Neural cell (in vitro differentiated cells): ENCODE results near the gene KRTAP2-1. TPM values are rescaled to one million over a fixed set of nuclear protein-coding genes. Genes with fewer than 3 reads are reported as not detected.

ENCODE experiments used
- H2AFZ ChIP-seq: fragments of 200-600, 300-800 bp; sonication (generic), shearing (Covaris generic); 2 replicates; pipeline ENCODE4 v1.6.0; 2014; ENCODE audit warnings: low read depth, mild to moderate bottlenecking, antibody characterized with exemption, low read length, moderate library complexity
- H3F3A ChIP-seq: fragments of 200-600 bp; shearing (Covaris generic); 2 replicates; pipeline ENCODE4 v1.6.1; 2016; ENCODE audit warnings: mild to moderate bottlenecking, moderate library complexity, mixed read lengths, antibody characterized with exemption, low read length; ENCODE audit not compliant: insufficient read depth, poor library complexity, severe bottlenecking
- H3K27ac ChIP-seq: fragments of 200-600, 300-800 bp; sonication (generic), shearing (Covaris generic); 2 replicates; pipeline ENCODE4 v1.5.1; 2014; ENCODE audit warnings: mild to moderate bottlenecking, low read length, moderate library complexity
- H3K27me3 ChIP-seq: fragments of 300-800, 200-600 bp; sonication (generic), shearing (Covaris generic); 2 replicates; pipeline ENCODE4 v1.6.0; 2014; ENCODE audit warnings: mild to moderate bottlenecking, low read depth, low read length, moderate library complexity; ENCODE audit not compliant: insufficient read depth
- H3K36me3 ChIP-seq: fragments of 300-800, 200-600 bp; sonication (generic), shearing (Covaris generic); 2 replicates; pipeline ENCODE4 v1.5.1; 2014; ENCODE audit warnings: mild to moderate bottlenecking, antibody characterized with exemption, low read length, moderate library complexity; ENCODE audit not compliant: insufficient read depth
- H3K4me2 ChIP-seq: fragments of 300-800, 200-600 bp; sonication (generic), shearing (Covaris generic); 2 replicates; pipeline ENCODE4 v1.6.0; 2014; ENCODE audit warnings: mild to moderate bottlenecking, low read length
- H3K4me3 ChIP-seq: fragments of 300-800, 200-600 bp; sonication (generic), shearing (Covaris generic); 2 replicates; pipeline ENCODE4 v1.5.1; 2014; ENCODE audit warnings: mild to moderate bottlenecking, low read length, moderate library complexity
- H3K79me2 ChIP-seq: fragments of 200-600 bp; shearing (Covaris generic); replicated peaks from 2 replicates; pipeline ENCODE4 v1.6.0; 2014; ENCODE audit warnings: mild to moderate bottlenecking, low read length, moderate library complexity; ENCODE audit not compliant: insufficient read depth
- H3K9ac ChIP-seq: fragments of 300-800, 200-600 bp; sonication (generic), shearing (Covaris generic); 2 replicates; pipeline ENCODE4 v1.6.1; 2016; ENCODE audit warnings: mild to moderate bottlenecking, low read length, mixed read lengths
- H3K9me2 ChIP-seq: fragments of 200-600 bp; shearing (Covaris generic); 2 replicates; pipeline ENCODE4 v1.6.1; 2016; ENCODE audit warnings: mild to moderate bottlenecking, low read length, mixed read lengths; ENCODE audit not compliant: insufficient read depth
- H3K9me3 ChIP-seq: fragments of 200-600, 300-800 bp; sonication (generic), shearing (Covaris generic); 2 replicates; pipeline ENCODE4 v1.6.1; 2016; ENCODE audit warnings: mild to moderate bottlenecking, mixed run types, low read length, moderate library complexity, mixed read lengths
- H4K20me1 ChIP-seq: fragments of 200-600 bp; shearing (Covaris generic); 2 replicates; pipeline ENCODE4 v1.6.1; 2016; ENCODE audit warnings: mild to moderate bottlenecking, mixed run types; ENCODE audit not compliant: insufficient read depth
- CTCF ChIP-seq: fragments of 450-650 bp; IDR thresholded peaks from 2 replicates; pipeline ENCODE4 v1.5.1; 2014; ENCODE audit warnings: antibody characterized with exemption, mild to moderate bottlenecking, moderate library complexity; ENCODE audit not compliant: poor library complexity, severe bottlenecking
- EP300 ChIP-seq: fragments of 450-650 bp; conservative IDR thresholded peaks from 2 replicates; pipeline ENCODE4 v1.6.1; 2014; ENCODE audit warnings: antibody characterized with exemption, mild to moderate bottlenecking, moderate library complexity; ENCODE audit not compliant: poor library complexity, severe bottlenecking
- EZH2 ChIP-seq: fragments of 200-600, 300-800 bp; shearing (Covaris generic), sonication (generic); IDR thresholded peaks from 2 replicates; pipeline ENCODE4 v1.6.1; 2014; ENCODE audit warnings: antibody characterized with exemption, low read length, borderline replicate concordance, mild to moderate bottlenecking; ENCODE audit not compliant: insufficient read depth, poor library complexity, severe bottlenecking
- MXI1 ChIP-seq: fragments of 450-650 bp; conservative IDR thresholded peaks from 2 replicates; pipeline ENCODE4 v1.6.1; 2014; ENCODE audit warnings: antibody characterized with exemption, mild to moderate bottlenecking; ENCODE audit not compliant: poor library complexity, severe bottlenecking
- POLR2AphosphoS5 ChIP-seq: IDR thresholded peaks from 2 replicates; pipeline ENCODE4 v1.6.1; 2012
- RAD21 ChIP-seq: fragments of 450-650 bp; conservative IDR thresholded peaks from 2 replicates; pipeline ENCODE4 v1.6.1; 2014; ENCODE audit warnings: antibody characterized with exemption, mild to moderate bottlenecking, moderate library complexity
- REST ChIP-seq: IDR thresholded peaks from 2 replicates; pipeline ENCODE4 v1.6.1; 2012; ENCODE audit warnings: borderline replicate concordance
- SMC3 ChIP-seq: fragments of 450-650 bp; conservative IDR thresholded peaks from 2 replicates; pipeline ENCODE4 v1.6.1; 2014; ENCODE audit warnings: antibody characterized with exemption, mild to moderate bottlenecking, moderate library complexity; ENCODE audit not compliant: poor library complexity
- TAF1 ChIP-seq: IDR thresholded peaks from 2 replicates; pipeline ENCODE4 v1.6.1; 2012; ENCODE audit warnings: low read depth
- polyA plus RNA-seq: library from polyadenylated mRNA; depleted of rRNA; stranded (reverse); fragments of >200 nt; gene quantifications from 2 replicates; pipeline ENCODE4 v1.2.3, GENCODE V29; 2014

KRTAP2-1 gene
- polyA plus RNA-seq, 1 donor from 2014 or later, result not detected

- TF ChIP-seq SMC3 (no peak), RAD21 (no peak), EP300 (no peak), MXI1 (no peak)
Measured at GRCh38 chr17:41013181-41013580, 33.9 kb downstream of the KRTAP2-1 start (continued).

DNA sequence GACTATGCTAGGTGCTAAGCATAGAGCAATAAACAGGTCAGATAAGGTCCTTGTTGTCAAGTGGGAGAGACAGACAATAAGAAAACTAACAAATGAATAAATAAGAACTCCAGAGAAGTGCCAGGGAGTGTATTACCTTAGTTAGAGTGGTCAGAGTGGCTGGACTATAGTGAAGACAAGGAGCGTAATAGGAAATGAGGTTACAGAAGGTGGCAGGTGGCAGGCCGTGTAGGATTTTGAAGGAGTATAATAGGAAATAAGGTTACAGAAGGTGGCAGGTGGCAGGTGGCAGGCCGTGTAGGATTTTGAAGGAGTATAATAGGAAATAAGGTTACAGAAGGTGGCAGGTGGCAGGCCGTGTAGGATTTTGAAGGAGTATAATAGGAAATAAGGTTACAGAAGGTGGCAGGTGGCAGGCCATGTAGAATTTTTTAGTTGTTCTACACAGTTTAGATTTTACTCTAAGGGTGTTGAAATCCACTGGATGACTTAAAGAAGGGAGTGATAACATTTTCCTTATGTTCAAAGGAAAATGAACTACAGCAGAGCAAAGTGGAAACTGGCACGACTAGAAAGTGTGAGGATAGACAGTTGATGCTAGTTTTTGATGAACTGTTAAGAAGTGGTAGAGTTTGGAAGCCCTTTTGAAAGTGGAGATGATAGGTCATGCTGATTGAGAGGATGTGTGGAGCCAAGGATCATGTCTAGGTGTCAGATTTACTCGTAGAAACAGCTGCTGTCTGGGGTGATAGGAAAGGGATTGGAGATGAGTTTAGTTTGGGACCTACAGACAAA, 34.6 kb downstream of the KRTAP2-1 start:
- Histone ChIP-seq H3K4me3 (no peak overlapping the region), H3K27ac (no peak overlapping the region), H3K36me3 (no peaks in the 10 kb centered on the region), H3K4me2 (no peak overlapping the region), H3F3A (no peaks in the 10 kb centered on the region), H3K79me2 (no peaks in the 10 kb centered on the region), H4K20me1 (no peaks in the 10 kb centered on the region), H3K9me3 (no peaks in the 10 kb centered on the region), H3K9ac (no peak overlapping the region), H3K27me3 (no peaks in the 10 kb centered on the region), H3K9me2 (no peaks in the 10 kb centered on the region), H2AFZ (no peak overlapping the region)
- TF ChIP-seq REST, result no peak
- no peak for TF ChIP-seq EP300
- TF ChIP-seq MXI1, result no peak
- TF ChIP-seq EZH2, result no peak
- TF ChIP-seq RAD21, result no peak
- TF ChIP-seq SMC3, result no peak
- no peak for TF ChIP-seq TAF1
- no peak for TF ChIP-seq CTCF
- no peak for TF ChIP-seq POLR2AphosphoS5

DNA sequence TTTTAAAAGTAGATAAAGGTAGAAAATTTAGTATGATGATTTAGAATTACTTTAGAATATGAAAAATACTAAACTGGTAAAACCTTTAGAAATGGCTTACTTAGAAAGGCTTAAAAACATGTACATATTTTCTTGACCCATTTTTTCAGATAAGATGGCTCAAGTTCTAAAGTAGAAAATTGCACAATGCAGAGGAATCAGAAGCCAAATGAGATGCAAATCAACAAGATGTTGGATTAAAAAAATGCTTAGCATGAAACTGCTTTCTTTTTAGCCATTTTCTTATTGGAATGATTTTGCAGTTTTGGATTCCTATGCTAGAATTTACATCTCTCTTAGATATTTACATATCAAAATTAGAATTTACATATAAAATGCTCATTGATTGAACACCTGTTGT, 36.7 kb downstream of the KRTAP2-1 start:
- Histone ChIP-seq H3K9ac (no peak overlapping the region), H3K36me3 (no peaks in the 10 kb centered on the region), H4K20me1 (no peaks in the 10 kb centered on the region), H3F3A (no peaks in the 10 kb centered on the region), H3K4me2 (no peak overlapping the region), H3K27me3 (no peaks in the 10 kb centered on the region), H3K27ac (no peak overlapping the region), H3K9me2 (no peaks in the 10 kb centered on the region), H3K9me3 (no peaks in the 10 kb centered on the region), H3K4me3 (no peak overlapping the region), H3K79me2 (no peaks in the 10 kb centered on the region), H2AFZ (no peak overlapping the region)
- TF ChIP-seq CTCF (no peak), SMC3 (no peak), EZH2 (no peak), REST (no peak), POLR2AphosphoS5 (no peak), EP300 (no peak), RAD21 (no peak), MXI1 (no peak), TAF1 (no peak)
